Stimulated activated CD4-positive, alpha-beta T cell treated with anti-CD3 and anti-CD28 coated beads, Interleukin-4, amount 100 ng/mL, for 4 hours (primary cell): ENCODE measurements around the gene GAL3ST2.
A peak's percentile ranks its signal among the peaks of the same experiment; 100 is the strongest.
"Not testable (repeated sequence)": the region's sequence is repeated elsewhere in the genome, so short reads cannot be mapped to it uniquely, and the experiment has no call there.

Source experiments
- DNase-seq, 2 experiments: peaks; one replicate each; pipeline ENCODE4 v3.0.0-alpha.2; 2020

GAL3ST2 gene

DNA sequence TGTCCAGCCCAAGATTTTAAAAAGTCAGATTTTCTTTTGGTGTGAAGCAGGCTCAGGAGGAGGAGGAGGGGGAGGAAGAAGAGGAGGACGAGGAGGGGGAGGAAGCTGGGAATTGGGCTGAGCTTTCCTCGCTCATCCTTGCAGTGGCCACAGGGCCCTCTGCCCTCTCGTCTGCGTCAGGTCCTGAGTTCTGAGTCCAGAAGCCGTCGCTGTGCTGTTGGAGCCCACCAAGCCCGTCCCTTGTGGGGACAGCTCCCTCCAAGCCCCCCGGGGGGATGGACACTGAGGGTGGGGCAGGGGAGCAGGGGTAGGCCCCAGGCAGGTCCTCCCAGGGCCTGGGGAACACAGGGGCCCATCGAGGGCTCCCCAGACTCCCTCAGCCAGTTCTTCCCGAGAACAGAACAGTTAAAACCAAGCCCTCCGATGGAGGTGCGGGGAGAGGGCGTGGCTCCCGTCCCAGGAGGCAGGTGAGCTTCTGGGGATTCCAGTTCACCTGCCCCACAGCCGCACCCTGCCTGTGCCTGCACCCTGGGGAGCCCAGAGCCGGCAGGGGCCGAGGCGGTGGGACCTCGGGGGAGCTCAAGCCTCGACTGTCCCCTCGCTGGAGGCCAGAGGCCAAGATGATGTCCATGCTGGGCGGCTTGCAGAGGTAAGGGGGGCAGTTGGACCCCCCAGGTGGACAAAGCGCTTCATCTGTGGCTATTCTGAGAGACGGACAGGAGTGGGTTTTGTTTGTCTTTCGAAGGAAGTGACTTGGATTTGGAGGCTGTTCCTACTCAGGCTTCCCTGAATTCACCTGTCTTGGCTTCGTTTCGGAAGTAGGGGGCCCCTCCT is at the start of gene GAL3ST2:
Gene GAL3ST2, plus strand, starts transcription at position 487 of the 834 bp plus-strand sequence. Its CDS starts 134 bp downstream, at position 621.
- no peak for DNase-seq

DNA sequence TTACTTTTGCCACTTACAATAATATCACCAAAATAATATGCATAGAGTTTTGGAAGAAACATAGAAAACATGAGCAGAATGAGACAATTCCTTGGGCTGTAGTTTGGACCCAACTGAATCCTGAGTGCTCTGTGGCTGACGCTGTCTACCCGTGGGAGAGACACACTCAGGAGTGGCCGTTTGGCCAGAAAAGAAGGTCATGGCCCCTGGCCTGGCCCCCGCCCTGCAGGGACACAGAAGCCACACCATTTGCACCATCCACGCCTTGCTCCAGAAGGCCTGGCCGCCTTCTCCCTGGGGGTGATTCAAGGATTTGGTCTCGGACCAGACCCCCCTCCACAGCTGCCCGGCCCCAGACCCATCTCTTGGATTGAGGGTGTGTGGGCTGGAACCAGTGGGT is 48.6 kb upstream of the GAL3ST2 start:
- no peak for DNase-seq

DNA sequence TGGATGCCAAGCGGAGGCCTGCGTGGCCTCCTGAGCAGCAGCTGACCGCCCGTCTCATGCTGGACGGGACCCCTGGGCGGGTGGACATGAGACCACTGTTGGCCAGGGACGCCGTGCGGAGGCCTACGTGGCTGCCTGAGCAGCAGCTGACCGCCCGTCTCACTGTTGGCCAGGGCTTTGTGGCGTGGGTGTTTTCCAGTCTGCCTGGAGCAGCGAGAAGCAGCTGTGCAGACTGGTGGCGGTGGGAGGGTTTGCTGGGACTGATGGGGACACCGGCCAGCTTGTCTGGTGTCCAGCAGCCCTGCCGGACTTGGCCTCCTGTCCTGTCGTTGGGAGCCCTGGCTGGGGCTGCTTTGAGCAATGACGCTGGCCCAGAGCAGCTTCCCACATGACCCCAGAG is 48.0 kb upstream of the GAL3ST2 start:
- no peak for DNase-seq

DNA sequence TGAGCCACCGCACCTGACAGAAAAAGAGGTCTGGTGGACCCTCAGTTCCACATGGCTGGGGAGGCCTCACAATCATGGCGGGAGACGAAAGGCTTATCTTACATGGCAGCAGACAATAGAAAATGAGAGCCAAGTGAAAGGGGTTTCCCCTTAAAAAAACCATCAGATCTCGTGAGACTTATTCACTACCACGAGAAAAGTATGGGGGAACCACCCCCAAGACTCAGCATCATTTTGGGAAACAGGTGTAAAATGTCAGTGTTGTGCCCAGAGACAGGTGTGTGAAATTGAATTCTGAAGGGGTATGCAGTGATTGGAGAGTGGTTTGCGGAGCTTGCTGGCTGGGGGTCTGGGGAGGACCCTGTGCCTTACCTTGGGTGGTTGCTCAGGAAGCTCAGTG is 46.8 kb upstream of the GAL3ST2 start:
- DNase-seq = no peak

DNA sequence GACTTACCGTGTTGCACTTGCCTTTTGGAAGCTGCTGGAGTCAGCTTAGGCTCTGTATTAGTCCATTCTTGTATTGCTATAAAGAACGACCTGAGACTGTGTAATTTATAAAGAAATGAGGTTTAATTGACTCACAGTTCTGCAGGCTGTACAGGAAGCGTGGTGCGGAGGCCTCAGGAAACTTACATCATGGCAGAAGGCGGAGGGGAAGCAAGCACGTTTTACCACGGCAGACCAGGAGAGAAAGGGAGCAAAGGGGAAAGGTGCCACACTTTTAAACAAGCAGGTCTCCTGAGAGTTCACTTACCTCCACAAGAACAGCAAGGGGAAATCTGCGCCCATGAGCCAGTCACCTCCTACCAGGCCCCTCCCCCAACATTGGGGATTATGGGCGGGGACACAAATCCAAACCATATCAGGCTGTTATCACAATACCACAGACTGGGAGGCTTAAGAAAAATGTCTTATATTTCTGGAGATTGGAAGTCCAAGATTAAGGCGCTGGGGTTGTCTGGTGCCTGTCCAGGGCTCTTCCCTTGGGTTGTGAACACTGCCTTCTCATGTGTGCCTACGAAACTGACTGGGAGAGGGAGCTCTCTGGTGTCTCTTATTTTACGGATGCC is 45.8 kb upstream of the GAL3ST2 start:
- no peak for DNase-seq

DNA sequence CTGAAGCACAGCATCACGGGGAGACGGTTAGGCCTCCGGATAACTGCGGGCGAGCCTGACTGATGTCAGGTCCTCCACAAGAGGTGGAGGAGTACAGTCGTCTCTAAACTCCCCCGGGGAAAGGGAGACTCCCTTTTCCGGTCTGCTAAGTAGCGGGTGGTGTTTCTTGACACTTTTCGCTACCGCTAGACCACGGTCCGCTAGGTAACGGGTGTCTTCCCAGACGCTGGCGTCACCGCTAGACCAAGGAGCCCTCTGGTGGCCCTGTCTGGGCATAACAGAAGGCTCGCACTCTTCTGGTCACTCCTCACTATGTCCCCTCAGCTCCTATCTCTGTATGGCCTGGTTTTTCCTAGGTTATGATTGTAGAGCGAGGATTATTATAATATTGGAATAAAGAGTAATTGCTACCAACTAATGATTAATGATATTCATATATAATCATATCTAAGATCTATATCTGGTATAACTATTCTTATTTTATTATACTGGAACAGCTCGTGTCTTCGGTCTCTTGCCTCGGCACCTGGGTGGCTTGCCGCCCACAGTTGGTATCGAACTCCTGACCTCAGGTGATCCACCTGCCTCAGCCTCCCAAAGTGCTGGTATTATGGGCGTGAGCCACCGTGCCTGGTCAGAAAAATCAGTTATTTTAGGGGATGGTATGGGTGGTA is 44.0 kb upstream of the GAL3ST2 start:
- DNase-seq = peak; percentile 51 to 53

DNA sequence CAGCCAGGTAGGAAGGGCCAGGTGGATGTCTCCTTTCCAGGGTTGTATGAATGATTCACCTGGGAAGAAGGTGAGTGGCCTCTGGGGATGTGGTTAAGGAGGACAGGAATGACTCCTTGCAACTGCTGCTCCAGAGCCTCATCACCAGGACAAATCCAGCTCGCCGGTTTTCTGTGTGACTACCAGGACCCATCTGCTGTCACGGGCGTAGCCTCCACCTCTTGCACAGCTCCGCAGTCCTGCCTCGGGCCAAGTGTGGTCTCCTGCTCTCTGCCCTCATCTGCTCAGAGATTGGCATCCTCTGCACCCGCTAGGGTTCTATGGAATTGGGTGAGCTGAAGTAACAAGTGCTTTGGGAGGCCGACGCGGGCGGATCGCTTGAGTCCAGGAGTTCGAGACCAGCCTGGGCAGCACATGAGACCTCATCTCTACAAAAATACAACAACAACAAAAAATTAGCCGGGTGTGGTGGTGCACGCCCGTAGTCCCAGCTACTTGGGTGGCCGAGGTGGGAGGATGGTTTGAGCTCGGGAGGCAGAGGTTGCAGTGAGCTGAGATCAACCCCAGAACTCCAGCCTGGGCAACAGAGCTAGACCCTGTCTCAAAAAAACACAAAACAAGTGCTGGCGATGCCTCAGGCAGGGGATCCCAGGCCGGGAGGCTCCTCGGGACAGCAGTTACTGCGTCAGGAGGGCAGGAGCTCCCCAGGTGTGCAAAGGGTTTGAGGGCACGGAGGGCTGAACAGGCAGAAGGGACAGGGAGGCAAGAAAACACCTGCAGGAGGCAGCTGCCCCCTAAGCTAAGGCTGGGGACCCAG is 43.0 kb upstream of the GAL3ST2 start:
- peak in 1 of 2 experiments; percentile 12 for DNase-seq

DNA sequence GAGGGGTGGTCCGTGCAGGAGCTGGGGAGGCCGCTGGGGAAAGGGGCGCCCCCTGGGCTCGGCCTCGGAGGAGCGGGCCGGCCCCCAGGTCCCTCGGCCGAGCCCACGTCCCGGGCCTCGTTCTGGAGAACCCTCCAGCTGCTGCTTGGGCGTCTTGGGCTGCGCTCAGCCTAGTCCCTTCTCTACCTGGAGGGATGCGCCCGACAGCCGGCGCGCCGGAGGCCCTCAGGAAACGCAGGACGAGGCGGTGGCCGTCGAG is 42.5 kb upstream of the GAL3ST2 start:
- no peak for DNase-seq

DNA sequence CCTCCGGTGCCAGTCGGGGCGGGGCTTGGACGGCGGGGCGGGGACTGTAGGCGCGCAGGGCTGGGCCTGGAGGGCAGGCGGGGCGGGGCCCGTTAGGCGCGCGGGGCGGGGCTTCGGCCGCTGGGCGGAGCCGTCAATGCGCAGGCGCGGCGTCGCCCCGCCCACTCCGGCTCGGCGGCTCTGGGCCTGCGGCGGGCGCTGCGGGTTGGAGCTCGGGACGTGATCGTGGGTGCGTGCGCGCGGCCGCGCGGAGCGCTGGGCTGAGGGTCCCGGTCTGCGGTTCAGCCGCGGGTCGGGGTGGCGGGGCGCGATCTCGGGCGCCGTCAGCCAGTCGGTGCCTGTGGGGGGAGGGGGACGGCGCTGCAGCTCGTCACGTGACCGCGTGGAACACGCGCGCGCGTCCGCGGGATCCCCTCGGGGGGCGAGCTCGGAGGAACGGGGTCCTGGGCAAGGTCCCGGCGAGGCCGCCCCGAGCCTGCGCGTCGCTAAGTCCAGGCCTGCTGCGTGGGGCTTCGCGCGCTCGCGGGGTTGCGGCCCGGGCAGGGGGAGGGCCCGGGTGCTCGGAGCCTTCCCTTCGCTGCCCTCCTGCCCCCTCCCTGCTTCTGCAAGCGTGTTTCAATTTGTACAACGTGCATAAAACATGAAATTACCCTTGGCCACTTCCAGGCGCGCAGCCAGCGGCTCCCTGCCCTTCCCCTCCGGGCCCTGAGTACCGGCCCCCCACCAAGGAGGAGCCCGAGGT is 42.0 kb upstream of the GAL3ST2 start, which contains the start of gene D2HGDH:
Gene D2HGDH, plus strand, starts transcription at position 164 of the 742 bp plus-strand sequence. CDS start 595 bp downstream, outside the sequence.
- peak; percentile 87 to 97 for DNase-seq

DNA sequence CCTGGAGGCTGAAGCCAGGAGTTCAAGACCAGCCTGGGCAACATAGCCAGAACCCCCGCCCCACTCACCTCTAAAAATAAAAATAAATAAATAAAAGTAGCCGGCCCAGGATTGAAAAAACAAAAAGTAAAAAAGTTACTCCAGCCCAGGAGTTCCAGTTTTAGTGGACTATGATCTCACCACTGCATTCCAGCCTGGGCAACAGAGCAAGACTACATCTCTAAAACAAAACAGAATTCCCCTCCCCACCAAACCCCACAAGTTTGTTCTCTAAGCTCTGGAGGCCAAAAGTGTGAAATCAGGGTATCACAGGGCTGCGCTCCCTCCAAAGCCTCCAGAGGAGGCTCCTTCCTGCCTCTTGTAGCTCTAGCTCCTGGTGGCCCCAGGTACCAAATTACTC is 40.5 kb upstream of the GAL3ST2 start:
- no peak for DNase-seq

DNA sequence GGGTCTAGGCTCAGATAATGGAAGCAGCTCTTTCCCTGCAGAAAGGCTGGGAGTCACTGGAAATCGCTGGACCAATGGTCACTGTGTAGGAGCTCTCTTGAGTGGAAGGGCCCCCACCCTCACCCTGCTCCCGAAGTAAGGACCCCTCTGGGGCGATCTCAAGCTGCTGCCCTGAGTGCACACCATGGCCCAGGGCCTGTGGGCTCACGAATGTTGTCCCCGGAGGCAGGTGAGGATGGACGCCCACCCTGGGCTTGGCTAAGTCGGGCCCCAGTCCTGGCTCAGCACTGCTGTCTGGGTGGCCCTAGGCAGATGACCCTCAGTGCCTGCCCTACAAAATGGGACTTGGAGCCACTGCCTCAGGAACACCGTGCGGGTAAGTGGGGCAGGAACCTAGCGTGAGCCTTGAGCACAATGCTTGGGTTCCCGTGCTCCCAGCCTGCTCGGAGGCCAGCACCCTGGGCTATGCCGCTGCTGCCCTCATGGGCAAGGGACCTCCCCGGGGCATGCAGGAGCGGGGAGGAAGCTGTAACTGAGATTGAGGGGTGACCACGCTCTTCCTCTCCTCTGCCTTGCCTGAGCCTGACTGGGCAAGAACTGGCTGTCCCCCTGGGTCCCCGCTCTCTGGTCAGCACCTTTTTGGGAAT is 38.5 kb upstream of the GAL3ST2 start:
- no peak for DNase-seq

DNA sequence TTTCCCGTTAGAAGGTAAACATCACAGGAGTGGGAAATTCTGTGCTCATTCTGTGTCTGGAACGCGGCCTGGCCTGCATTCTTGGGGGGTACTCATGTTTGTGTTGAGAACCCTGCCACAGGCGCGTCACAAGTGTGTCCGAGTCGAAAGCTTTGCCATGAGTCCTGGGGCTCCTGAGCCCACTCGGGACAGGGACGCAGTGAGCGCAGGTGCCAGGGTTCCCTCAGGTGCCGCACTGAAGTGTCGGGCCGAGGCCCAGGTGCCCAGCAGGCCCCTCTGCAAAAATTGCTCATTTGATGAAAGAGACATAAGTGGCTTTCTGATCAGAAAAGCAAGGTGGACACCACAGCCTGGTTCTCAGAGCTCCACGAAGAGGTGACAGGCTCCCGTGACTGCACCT is 37.4 kb upstream of the GAL3ST2 start:
- no peak for DNase-seq

DNA sequence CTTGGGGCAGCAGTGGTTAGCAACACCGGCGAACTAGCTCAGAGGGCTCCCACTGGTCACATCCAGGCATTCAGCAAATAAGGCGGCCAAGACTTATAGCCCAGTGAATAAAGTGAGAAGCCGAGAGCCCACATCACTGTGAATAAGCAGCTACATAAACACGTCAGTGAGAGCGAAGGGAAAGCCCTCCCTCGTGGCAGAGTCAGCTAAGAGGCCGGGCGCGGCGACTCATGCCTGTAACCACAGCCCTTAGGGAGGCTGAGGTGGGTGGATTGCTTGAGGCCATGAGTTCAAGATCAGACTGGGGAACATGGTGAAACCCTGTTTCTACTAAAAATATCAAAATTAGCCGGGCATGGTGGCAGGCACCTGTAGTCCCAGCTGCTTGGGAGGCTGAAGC is 37.0 kb upstream of the GAL3ST2 start:
- peak; percentile 57 to 67 for DNase-seq

DNA sequence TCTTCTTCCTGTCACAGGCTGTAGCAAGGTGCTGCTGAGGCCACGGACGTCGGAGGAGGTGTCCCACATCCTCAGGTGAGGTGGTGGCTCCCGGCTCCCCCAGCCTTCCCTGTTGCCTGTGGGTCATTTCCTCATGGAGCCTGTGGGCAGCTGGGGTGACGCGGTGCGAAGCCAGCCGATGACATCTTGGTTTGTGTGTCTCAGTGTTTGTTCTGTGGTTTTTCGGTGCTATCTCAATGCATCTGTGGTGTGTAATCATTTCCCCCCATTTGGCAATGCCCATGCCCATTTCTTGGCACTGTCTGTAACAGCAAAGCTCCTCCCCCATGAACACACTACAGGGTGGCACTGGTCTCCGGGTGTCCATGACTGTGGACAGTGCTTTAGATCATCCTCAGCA is 35.6 kb upstream of the GAL3ST2 start:
- peak in 1 of 2 experiments; percentile 15 for DNase-seq

DNA sequence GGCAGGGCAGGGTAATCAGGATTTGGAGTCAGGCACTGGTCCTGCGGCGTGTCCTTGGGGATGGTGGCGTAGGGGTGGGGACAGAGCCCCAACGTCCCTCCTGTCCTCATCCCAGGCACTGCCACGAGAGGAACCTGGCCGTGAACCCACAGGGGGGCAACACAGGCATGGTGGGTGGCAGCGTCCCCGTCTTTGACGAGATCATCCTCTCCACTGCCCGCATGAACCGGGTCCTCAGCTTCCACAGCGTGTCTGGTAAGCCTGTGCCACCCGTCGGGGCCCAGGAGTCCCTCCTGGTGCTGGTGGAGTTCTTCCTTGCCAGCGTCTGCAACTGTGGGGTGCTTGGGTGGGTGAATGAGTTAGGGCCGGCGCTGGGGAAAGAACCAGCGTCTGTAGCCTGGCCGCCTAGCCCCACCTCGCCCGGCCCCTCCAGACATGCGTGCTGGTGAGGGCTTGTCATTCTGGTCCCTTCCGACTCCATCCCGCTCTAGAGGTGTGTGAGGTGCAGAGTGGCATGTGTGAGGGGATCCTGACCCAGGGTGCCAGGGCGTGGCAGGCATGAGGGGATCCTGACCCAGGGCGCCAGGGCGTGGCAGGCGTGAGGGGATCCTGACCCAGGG is 34.2 kb upstream of the GAL3ST2 start:
- DNase-seq = no peak

DNA sequence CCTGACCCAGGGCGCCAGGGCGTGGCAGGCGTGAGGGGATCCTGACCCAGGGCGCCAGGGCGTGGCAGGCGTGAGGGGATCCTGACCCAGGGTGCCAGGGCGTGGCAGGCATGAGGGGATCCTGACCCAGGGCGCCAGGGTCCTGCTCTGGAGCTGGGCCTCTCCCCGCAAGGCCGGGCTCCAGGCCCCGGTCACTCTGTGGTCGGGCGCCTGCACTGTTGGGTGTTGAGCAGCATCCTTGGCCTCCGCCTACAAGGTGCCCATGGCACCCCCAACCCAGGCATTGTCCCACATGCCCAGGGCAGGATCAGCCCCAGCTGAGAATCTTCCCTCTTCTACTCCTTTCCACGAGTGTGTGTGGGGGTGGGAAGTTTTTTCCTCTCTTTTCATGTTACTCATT is 33.6 kb upstream of the GAL3ST2 start:
- DNase-seq = not testable (repeated sequence)

DNA sequence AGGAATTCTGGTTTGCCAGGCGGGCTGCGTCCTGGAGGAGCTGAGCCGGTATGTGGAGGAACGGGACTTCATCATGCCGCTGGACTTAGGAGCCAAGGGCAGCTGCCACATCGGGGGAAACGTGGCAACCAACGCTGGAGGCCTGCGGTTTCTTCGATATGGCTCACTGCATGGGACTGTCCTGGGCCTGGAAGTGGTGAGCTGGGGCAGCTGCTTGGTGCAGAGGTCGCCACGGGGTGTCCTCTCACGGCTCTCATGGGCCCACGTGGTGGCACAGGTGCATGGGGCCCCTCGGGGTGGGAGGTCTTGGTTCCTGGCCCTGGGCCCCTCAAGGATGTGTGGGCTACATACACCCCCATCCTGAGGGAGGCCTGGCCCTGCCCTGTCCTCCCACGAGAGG is 33.0 kb upstream of the GAL3ST2 start:
- DNase-seq = no peak

DNA sequence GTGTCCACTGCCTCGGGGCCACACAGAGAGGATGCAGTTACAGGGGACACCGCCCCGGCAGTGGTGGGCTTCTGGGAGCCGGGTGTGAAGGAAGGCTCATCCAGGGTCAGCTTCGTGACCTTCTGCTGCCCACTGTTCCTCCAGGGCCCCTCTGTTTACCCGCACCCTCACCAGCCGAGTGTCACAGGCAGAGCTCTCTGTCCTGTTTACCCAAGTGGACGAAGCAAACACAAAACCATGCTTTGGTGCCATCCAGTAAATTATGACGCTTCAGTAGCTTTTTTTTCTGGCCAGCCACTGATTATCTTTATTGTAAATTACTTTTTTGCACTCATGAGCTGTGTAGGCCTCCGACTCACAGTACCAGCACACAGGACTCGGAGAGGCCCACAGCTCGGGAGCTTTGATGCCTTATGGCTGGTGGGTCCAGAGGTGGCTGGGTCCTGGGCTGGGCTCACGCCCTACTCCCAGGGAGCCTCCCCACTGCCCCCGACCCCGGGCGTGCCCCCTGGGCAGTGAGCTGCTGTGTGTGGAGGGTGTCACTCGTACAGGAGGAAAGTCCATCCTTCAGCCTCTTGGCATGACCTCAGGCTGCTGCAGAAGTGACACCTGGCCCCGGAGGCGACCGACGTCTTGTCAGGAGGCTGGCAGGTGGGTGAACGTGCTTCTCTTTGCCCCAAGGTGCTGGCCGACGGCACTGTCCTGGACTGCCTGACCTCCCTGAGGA is 32.4 kb upstream of the GAL3ST2 start:
- DNase-seq = no peak

DNA sequence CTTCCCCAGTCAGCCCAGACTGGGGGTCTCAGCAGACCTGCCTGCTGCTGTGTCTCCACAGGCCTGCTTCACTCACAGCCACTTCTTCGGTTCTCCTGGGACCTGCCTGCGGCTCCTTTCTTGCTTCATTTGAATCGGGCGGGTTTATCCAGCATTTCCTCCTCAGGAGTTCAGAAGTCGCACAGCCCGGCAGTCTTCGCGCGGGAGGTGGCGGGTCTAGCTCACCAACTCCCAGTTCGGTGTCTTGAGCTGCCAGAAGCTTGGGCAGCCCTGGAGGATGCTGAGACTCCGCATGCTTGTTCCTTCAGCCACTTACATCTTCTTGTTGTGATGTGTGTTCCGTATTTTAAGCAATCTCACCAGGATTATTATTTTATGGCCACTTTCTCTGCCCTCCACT is 31.3 kb upstream of the GAL3ST2 start:
- DNase-seq = no peak

DNA sequence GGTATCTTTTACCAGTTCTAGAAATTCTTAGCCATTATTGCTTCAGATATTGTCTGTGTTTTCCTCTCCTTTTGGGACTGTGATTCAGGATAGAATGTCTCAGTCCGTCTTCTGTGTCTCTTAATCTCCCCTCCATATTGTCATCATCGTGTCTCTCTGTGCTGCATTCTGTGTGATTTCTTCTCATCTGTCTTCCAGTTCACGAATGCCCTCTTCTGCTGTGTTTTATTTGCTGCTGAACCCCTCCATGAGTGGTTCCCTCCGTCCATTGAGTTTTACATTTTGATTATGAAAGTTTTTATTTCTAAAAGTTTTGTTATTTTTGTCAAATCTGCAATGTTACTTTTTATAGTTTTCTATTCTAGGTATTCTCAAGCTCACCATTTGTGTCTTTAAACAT is 30.5 kb upstream of the GAL3ST2 start:
- no peak for DNase-seq
